CD4-positive, alpha-beta T cell treated with Interleukin-15 for 4 hours (primary cell): ENCODE measurements around the gene CCDC148.

Experiments
- DNase-seq: peaks from one replicate; pipeline ENCODE4 v3.0.0-alpha.2; 2020; ENCODE audit warnings: low spot score

CCDC148 gene

DNA sequence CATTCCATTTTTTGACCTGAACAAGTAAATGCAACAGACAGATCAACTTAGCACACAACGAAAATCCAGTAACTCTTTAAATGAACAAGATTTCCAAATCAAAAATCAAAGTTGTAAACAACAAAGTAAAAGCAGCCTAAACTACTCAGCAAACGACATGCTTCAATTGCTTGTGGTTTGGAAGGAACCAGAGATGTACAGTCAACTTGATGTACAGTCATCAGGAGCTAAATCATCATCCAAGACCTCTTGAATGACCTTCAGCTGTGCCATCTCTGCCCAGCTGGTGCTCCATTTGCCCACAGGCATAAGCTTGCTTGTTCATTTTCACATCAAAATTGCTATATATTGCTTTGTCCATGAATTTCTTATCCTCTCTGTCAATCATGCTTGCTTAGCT lies 245.1 kb downstream of the CCDC148 start:
- no peak for DNase-seq

DNA sequence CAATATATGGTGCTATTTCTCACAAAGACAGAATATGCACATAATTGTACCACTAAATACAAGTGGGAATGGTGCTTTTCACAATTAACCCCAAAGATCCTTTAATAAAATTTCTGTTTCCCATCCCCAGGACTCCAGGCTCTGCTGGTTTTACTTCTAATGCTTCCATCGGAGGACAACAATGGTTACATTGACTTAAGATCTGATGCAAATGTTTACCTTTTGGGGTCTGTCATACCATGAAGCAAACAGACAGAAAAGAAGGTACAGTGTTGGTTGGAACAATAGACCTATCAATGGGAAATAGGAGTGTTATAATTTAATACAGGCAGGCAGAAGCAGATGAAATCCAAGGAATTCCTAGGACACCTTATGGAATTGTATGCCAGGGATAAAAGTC lies 249.2 kb downstream of the CCDC148 start:
- DNase-seq, result no peak

DNA sequence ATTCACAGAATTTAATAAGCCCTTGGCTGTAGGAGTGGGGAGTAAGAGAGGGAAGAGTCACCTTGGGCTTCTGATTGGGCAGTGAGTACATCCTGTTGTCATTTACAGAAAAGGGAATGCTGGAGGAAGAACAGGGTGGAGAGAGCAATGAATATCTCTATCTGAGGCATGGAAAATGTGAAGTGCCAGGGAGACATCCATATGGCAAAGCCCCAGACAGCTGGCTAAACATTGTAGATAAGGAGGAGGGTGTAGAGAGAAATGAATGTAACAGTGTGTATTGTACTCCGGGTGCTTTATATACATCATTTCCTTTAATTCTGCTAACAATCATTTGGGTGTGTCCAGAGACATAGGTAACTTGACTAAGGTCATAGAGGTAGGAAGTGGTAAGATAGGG lies 251.3 kb downstream of the CCDC148 start:
- DNase-seq, result no peak

DNA sequence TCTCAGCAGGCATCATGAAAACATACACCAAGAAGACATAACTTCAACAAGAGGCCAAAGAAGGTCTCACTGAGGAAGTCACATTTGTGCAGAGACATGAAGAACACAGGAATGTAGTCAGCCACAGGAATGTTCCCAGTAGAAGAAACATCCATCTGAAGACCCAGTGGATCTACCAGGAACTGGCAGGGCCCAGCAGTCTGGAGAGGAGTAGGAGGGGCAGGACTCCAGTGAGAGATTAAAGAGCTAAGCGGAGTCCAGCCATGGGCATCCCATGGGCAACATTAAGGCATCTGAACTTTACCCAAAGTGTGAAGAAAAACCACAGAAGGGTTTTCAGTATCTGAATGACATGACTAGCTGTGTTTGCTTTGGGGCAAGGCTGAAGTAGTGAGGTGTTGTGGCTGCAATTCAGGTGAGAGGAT lies 251.8 kb downstream of the CCDC148 start:
- no peak for DNase-seq

DNA sequence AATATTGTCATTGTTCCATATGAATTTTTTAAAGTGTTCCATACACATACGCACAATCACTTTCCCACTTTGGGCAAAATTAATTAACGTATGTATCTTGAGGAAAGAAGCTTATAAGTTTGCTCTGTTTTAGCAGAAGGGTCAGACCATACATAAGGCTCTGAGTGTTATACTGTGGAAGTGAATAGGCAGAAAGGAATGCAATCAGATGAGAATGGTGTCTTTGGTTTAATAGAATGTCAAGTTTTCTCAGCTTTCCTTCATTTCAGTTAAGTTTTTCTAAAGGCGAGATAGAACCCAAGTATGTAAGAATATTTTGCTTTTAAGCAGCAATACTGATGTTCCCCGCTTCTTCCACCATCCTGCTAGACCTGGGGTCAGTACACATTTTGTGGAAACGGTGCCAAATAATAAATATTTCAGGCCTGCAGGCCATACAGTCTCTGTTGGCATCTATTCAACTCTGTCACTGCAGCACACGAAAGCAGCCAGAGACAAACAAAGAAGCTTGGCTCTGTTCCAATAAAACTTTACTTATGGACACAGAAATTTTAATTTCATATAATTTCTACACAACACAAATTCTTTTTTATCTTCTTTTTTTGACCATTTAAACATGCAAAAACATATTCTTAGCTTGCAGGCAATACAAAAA lies 254.3 kb downstream of the CCDC148 start:
- no peak for DNase-seq

DNA sequence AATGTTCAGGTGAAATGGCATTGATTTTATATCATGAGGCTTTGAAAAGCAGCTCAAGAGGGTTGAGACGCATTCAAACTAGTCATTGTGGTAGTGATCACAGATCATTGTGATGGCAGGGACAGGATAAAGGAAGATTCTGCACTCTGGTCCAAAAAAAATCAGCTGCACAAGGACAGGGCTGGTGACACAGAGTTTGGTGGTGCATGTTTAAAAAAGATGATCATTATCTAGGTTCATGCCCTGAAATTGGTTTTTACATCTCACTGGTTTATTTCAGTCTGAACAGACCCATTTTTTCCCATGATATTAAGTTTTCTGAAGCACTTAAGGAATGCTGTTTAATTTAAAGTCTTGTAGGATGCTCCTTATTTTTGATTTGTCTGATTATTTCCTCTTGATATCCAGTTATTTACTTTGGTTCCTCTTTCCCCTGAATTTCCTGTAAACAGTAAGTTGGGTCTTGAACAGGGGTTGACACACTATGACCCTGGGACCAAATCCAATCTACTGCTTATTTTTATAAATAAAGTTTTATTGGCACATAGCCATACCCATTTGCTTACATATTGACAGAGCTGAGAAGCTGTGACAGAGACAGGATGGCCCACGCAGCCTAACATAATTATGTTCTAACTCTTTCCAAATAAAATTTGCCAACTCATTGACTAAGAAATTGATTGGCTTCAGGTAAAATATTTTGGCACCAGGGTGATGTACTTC lies 256.5 kb downstream of the CCDC148 start:
- DNase-seq, result no peak

DNA sequence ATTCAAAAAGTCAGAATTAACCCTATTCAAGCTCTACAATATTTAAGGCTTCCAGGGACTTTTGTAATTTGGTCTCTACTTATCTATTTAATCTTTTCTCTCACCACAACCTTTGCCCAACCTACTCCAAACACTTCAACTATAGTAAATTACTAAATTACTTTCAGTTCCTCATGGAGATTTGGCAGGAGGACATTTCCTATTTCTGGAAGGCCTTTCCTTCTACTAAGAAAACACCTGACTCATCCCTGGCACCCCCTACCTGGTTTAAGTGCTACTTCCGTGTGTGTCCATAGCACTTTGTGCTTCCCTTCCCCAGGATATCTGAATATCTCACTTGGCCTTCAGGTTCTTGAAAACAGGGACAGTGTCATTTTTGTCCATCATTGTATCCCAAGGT lies 258.6 kb downstream of the CCDC148 start:
- DNase-seq, result no peak

DNA sequence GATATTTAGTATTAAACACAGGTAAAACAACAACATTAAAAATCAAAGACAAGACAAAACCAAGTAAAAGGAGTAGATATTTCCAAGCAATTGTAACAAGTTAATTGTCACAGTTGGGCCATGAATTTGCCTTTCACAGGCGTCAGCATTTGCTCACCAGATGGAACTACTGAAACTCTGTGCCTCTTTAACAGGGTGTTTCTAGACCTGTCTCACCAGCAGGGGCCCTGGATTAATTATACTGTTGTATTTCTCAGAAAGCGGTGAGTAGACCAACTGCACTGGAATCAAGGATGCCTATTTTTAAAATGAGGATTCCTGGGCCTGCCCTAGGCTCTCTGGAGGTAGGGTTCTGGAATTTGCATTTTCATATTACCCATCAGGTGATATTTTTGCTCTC lies 262.3 kb downstream of the CCDC148 start:
- no peak for DNase-seq

DNA sequence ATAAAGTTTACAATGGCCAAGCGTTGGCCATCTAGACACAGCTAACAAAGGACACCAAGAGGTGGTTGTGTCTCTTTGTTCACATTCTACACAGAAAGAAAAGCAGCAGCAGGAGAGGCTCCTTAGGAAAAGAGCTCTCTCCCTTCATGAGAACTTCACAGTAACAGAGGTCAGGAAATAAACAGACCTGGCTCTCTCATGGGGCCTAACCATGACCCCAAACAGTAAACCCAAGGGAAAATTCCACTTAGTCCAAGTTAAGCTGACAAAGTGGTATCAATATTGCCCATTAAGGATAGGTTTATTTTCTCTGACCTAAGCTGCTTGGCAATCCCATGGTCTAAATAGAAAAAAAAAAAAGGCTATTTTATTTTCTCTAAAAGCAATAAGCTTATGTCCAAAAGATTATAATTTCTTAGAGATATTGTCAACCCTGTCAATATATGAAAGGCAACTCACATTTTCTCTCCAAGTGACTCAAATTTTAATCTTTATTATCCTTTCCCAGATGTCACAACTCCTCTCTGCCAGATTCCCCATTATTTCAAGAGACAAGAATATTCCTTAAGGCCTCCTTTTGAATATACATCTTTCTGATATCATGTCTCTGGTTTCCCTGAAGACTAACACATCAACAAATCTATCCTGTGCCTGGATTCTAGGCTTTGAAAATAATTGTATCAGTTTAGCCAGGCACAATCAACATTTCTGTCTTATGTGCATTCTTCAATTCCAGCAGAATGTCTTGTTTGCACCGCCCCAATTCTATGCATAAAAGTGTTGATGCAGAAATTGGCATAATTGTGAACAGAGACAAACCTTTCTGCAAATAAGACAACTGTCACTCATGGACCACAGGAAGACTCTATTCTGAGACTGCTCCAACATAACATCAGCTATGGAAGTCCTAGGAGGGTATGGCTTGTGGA lies 263.8 kb downstream of the CCDC148 start:
- DNase-seq, result no peak

DNA sequence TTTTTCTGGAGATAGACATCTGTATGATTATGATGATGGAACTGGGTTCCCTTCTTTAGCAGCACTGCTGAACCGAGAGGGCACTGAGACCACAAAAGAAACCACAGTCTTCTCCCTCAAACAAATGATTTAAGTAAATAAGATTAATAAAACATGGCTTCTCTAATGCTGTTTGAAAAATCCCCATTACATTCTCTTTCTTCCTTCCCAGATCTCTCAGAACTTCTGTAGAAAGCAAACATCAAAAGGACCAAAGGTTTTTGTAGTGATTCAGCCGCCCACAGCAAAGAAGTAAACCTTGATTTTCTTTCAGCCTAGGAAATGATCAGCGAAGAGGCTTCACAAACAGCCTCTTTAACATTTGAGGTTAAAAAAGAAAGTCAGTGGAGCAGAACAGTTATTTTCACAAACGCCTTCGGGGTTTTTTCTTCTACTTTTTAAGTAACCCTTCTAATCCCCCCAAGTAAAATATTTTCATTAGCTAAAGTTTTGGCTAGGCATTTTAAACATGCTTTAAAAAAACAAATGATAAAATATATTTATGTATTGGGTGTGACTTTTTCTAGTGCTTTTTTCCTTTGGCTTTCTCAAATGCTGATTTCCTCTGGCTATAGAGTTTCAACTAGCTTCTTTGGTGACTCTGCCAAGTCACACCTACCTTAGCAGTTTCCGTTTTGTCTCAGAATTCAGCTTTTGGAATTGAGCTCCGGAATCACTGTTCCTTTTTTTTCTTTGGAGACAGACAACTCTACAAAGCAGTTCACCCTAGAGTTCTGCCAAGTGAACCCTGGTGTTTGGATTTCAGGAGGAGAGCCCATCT lies 265.3 kb downstream of the CCDC148 start:
- DNase-seq, result peak; percentile 29

DNA sequence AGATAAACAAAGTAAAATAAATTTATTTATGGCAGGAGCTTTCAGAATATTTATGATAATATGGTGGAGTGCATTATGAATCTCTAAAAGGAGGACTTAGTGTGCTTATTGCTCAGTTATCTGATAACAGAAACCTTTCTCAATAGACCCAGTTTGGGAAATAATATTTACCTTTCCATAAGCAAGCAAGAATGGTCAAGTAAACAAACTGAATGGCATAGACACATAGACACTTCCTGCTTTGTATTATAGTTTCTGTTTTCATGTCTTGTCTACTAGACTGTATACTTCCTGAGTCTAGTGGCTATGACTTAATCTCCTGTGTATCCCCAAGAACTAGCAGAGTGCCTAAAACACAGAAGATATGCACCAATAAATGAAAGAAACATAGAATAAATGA lies 267.0 kb downstream of the CCDC148 start:
- DNase-seq, result no peak

DNA sequence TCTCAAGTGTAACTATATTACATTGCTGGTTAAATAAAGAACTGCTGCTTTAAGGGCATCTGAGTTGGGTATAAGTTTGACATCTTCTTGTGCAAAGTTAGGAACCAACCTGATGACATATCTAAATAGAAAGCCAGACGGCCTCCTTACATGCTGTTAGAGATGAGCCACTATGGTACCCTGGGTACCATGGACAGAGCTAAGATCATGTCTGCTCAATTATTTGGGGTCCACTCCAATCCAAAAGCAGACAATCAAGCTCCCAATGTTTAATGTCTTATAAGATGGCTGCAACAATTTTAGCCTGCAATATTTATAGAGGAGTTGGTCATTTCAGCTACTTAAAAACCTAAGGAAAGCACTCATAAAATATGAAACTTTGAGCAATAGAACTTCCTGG lies 268.6 kb downstream of the CCDC148 start:
- no peak for DNase-seq

DNA sequence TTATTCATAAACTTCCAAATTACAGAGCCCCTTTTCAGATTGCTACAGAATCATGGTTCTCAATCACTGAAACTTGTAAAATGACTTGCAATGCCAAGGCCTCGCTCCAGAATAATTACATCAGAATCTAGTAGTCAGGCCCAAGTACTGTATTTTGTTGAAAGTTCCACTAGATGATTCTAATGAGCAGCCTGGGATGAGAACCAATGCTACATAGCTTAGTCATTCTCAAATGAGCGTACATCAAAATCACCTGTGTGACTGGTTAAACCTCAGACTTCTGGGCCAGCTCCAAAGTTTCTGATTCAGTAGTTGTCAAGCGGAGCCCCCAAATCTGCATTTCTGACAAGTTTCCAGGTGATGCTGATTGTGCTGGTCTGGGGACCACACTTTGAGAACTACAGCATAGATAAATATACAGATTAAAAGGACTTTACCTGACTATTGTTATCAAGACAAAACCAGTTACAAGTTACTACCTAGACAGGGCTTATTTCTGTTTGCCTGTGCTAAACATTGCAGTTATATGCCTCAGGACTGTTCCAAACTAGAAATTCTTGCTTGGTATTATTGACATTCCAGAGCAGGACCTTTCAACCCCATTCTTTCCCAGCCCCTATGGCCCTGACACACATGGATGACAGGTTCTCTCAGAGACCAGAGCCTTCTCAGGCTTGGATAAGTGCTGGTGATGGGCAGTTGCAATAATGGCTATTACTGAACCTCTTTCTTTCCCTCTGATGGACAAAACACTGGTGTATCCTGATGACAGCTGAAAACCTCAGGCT lies 271.8 kb downstream of the CCDC148 start:
- no peak for DNase-seq

DNA sequence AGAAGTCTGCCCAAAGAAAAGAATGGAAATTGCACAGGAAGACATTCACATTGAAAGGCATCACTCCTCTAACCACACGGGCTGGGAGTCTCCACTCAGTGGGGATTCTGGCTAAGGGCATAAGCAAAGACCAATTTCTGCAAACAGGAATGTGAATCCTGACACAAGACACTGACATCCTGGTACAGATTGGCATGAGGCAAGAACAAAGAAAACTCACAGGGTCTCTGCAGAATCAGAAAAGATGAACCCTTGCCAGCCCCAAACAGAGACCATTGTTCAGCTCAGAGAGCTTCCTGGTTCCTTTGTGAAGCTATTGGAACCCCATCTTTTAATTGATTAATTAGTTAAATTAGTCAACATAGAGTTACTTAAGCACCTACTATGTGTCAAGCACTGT lies 272.6 kb downstream of the CCDC148 start:
- DNase-seq, result no peak

DNA sequence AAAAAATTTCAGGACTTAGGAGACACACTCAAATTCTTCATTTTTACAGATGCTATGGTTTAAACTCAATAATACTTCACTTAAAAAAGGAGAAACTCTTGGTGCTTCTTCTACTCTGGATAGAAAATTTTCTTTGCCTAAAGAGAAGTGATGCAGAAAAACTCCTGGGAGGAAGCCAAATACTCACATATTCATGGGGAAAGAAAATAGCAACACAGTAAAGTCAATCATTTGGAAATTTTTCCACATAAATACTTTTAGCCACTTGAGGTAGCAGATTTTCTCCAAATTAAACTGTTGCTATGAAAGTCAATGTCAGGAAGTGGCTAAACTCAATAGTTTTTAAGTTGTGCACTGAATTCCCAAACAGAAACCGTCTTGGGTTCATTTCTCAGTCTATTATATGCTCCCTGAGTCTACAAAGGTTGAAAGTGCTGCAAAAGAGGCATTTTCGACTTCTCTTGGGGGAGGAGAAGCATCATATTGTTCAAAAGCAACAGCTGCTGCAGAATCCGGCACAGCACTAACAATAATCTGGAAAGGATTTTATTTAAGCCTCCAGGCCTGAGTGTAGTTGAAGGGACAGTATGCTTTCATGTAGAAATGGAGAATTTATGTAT lies 273.8 kb downstream of the CCDC148 start:
- DNase-seq, result no peak

DNA sequence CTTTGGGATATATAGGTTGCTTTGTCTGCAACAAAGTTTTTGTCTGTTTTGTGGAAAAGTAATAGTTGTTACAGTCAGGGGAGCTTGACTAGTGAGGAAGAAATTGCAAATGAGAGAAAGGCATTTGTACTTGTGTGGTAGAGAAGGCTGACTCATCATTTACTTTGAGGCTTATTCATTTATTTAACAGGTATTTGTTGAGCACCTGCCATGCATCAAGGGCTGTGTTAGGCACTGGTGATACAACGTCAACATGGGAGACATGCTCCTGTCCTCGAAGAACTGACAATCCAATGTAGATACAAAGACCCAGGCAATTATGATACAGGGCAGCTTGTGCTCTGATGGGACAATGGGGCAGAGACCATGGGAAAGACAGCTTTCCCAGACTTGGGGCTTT lies 275.4 kb downstream of the CCDC148 start:
- no peak for DNase-seq

DNA sequence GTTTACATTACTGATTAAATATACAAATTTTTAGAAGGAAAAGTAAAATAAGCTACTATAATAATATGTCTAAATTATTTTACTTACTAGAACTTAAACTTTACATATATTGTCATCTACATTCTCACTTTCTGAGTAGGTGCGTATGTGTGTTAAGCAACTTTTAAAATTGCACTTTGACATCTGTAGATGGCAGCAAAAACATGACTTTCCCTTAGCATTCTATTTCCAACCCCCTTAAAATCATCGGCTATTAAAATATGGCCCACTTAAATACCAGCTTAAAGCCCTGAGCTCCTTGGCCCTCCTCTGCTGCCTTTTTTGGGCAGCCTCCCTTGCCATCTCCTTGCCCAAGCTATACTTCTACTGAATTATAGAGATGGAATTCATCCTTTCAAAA lies 276.9 kb downstream of the CCDC148 start:
- DNase-seq, result no peak

DNA sequence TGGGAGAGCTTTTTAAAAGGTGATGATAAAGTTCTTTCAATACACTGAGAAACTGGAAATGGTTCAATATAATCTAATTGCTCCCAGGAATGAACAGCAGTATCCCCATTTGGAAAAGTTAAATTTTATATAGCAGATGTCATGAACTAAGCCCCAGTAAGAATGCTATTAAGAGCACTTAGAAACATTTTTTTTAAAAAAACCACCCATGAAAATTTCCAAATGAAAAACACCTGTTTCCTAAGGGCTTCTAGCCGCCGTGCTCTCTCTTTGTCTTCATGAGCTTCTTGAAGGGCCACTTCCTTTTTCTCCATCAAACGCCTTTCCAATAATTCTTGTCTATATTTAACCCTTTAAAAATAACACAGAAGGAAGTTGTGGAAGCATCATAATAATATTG lies 277.9 kb downstream of the CCDC148 start:
- DNase-seq, result no peak

DNA sequence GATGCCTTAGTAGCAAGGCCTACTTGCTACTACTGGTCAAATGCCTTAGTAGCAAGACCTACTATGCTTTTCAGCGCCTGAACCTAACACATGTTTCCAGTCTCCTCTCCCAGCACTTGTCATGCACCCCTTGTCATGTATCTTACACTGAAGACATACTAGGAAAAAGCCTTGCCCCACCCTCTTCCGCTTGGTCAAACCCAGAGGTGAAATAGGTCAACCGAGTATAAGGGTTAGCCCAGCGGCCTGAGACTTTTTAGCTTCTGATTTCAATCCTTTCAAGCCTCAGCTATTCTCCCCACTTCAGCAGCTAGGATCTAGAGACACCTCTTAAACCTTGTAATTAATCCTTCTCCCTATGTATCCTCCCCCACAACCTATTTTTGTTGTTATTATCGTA lies 281.6 kb downstream of the CCDC148 start:
- DNase-seq, result no peak

DNA sequence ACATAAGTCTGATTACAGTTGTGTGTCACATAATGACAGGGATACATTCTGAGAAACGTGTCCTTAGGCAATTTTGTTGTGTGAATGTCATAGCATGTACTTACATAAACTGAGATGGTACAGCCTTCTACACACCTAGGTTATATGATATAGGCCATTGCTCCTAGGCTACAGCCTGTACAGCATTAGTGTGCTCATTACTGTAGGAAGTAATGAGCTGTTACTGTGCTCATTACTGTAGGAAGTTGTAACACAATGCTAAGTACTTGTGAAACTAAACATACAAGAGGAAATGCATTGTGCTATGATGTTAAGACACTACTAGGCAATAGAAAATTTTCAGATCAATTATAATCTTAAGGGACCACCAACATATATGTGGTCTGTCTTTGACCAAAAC lies 282.1 kb downstream of the CCDC148 start:
- no peak for DNase-seq

DNA sequence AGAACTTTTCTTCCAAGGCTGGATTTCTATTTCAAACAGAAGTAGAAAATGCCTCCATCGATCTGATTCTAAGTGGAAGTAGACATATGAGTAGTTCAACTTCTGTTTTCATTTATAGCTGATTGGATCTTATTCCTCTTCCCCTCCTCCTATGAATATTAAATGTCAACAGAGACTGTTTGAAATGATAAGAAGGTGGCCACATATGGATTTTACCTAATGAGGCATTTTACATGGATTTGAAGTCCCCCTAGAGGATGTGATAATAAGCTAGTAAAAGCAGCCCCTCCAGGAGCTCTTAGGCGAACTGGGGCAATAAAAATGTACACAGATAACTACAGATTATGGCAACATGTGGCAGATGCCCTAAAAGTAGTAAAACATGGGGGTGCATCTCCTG lies 283.8 kb downstream of the CCDC148 start:
- DNase-seq, result no peak
